PC-3 (cell line): ENCODE data around the gene PRDM5.

ENCODE experiments used
- CTCF ChIP-seq: fragments of 300-600 bp; sonication (generic); conservative IDR thresholded peaks from 2 replicates; pipeline ENCODE4 v1.5.1; 2017; ENCODE audit warnings: antibody characterized with exemption, low read depth, mild to moderate bottlenecking, low read length
- EZH2phosphoT487 ChIP-seq: fragments of 300-600 bp; sonication (generic); IDR thresholded peaks from 2 replicates; pipeline ENCODE4 v1.6.1; 2018; ENCODE audit warnings: mild to moderate bottlenecking, antibody characterized with exemption, low read length, borderline replicate concordance

- TF ChIP-seq CTCF (no peak), EZH2phosphoT487 (no peak)
Measured at GRCh38 chr4:120688791-120689190, 233.7 kb downstream of the PRDM5 start.
